GM12891 (cell line): ENCODE data around the gene OPALIN.

Experiments used
- POLR2A ChIP-seq: IDR thresholded peaks from 2 replicates; pipeline ENCODE4 v1.6.1; 2011; ENCODE audit warnings: low read depth, low read length, control low read depth
- POLR2AphosphoS5 ChIP-seq: IDR thresholded peaks from 2 replicates; pipeline ENCODE4 v1.6.1; 2011; ENCODE audit warnings: low read depth, low read length, control low read depth
- POU2F2 ChIP-seq: IDR thresholded peaks from 2 replicates; pipeline ENCODE4 v1.6.1; 2011; ENCODE audit warnings: low read depth, mild to moderate bottlenecking, control low read depth, low read length, moderate library complexity
- SPI1 ChIP-seq: IDR thresholded peaks from 2 replicates; pipeline ENCODE4 v1.6.1; 2011; ENCODE audit warnings: low read depth, low read length, control low read depth
- TAF1 ChIP-seq: IDR thresholded peaks from 2 replicates; pipeline ENCODE4 v1.6.1; 2011; ENCODE audit warnings: low read depth, low read length, control low read depth

DNA sequence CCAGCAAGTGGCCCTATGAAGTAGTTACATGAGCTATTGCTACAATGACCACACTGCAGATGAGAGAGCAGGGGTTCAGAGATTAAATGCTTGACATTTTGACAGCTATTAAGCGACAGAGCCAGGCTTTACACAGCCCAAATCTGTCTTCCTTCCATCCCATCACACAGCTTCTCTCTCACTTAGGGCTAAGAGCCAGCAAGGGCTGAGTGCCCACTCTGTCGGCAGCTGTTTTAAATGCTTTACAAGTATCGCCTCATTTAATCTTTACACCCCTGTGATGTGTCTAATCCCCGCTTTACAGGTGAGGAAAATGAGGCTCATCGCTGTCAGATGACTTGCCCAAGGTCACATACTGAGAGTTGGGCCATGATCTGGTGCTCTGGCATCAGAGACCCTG lies 15.2 kb upstream of the OPALIN start:
- TF ChIP-seq TAF1 (no peak), POLR2A (no peak), POLR2AphosphoS5 (no peak), POU2F2 (no peak), SPI1 (no peak)
